ENCODE results near the gene TMEFF2.

TMEFF2 gene

GRCh38 chr2:191951376-191951775, 243.4 kb downstream of the TMEFF2 start:
- Mint-ChIP-seq H3K4me1 (ENCODE audit: low read depth) (no peaks in the 10 kb centered on the region), H3K36me3 (ENCODE audit: low read depth) (no peaks in the 10 kb centered on the region), H3K27me3 (ENCODE audit: low read depth) (peaks cover 10% of the 10 kb centered on the region), H3K9me3 (no peaks in the 10 kb centered on the region), H3K27ac (no peak overlapping the region), H3K4me3 (no peak overlapping the region)

GRCh38 chr2:191950132-191950874, 244.4 kb downstream of the TMEFF2 start:
- Mint-ChIP-seq H3K27me3 (ENCODE audit: low read depth) (peaks cover 15% of the 10 kb centered on the region), H3K27ac (no peak overlapping the region), H3K36me3 (ENCODE audit: low read depth) (no peaks in the 10 kb centered on the region), H3K4me3 (no peak overlapping the region), H3K4me1 (ENCODE audit: low read depth) (no peaks in the 10 kb centered on the region), H3K9me3 (no peaks in the 10 kb centered on the region)

- peaks cover 20% of the 10 kb centered on the region for H3K27me3 Mint-ChIP-seq (ENCODE audit: low read depth)
- H3K9me3 Mint-ChIP-seq: no peaks in the 10 kb centered on the region
- H3K36me3 Mint-ChIP-seq (ENCODE audit: low read depth): no peaks in the 10 kb centered on the region
- no peak overlapping the region for H3K27ac Mint-ChIP-seq
- H3K4me1 Mint-ChIP-seq (ENCODE audit: low read depth): no peaks in the 10 kb centered on the region
- H3K4me3 Mint-ChIP-seq: no peak overlapping the region
These were observed 247.5 kb downstream of the TMEFF2 start for GRCh38 chr2:191947235-191947634.

- Mint-ChIP-seq H3K9me3 (no peaks in the 10 kb centered on the region), H3K36me3 (ENCODE audit: low read depth) (no peaks in the 10 kb centered on the region), H3K27ac (no peak overlapping the region), H3K27me3 (ENCODE audit: low read depth) (peaks cover 20% of the 10 kb centered on the region), H3K4me1 (ENCODE audit: low read depth) (no peaks in the 10 kb centered on the region), H3K4me3 (no peak overlapping the region)
These were observed 248.1 kb downstream of the TMEFF2 start for GRCh38 chr2:191946471-191947182.

- H3K27me3 Mint-ChIP-seq (ENCODE audit: low read depth): peaks cover 15% of the 10 kb centered on the region
- H3K27ac Mint-ChIP-seq: no peak overlapping the region
- H3K4me3 Mint-ChIP-seq: no peak overlapping the region
- H3K4me1 Mint-ChIP-seq (ENCODE audit: low read depth): no peaks in the 10 kb centered on the region
- H3K36me3 Mint-ChIP-seq (ENCODE audit: low read depth): no peaks in the 10 kb centered on the region
- H3K9me3 Mint-ChIP-seq: no peaks in the 10 kb centered on the region
These were observed 249.1 kb downstream of the TMEFF2 start for GRCh38 chr2:191945623-191946022.

- H3K4me1 Mint-ChIP-seq (ENCODE audit: low read depth): no peaks in the 10 kb centered on the region
- H3K27me3 Mint-ChIP-seq (ENCODE audit: low read depth): peaks cover 28% of the 10 kb centered on the region
- H3K27ac Mint-ChIP-seq: no peak overlapping the region
- H3K4me3 Mint-ChIP-seq: no peak overlapping the region
- H3K36me3 Mint-ChIP-seq (ENCODE audit: low read depth): no peaks in the 10 kb centered on the region
- H3K9me3 Mint-ChIP-seq: no peaks in the 10 kb centered on the region
These were observed 252.0 kb downstream of the TMEFF2 start for GRCh38 chr2:191942739-191943103.

- H3K36me3 Mint-ChIP-seq (ENCODE audit: low read depth): no peaks in the 10 kb centered on the region
- H3K4me3 Mint-ChIP-seq: no peak overlapping the region
- no peaks in the 10 kb centered on the region for H3K9me3 Mint-ChIP-seq
- H3K27ac Mint-ChIP-seq: no peak overlapping the region
- H3K27me3 Mint-ChIP-seq (ENCODE audit: low read depth): peaks cover 26% of the 10 kb centered on the region
- H3K4me1 Mint-ChIP-seq (ENCODE audit: low read depth): no peaks in the 10 kb centered on the region
These were observed 252.5 kb downstream of the TMEFF2 start for GRCh38 chr2:191942090-191942738.

- H3K9me3 Mint-ChIP-seq: no peaks in the 10 kb centered on the region
- no peak overlapping the region for H3K4me3 Mint-ChIP-seq
- H3K27me3 Mint-ChIP-seq (ENCODE audit: low read depth): peaks cover 31% of the 10 kb centered on the region
- H3K36me3 Mint-ChIP-seq (ENCODE audit: low read depth): no peaks in the 10 kb centered on the region
- H3K27ac Mint-ChIP-seq: no peak overlapping the region
- no peaks in the 10 kb centered on the region for H3K4me1 Mint-ChIP-seq (ENCODE audit: low read depth)
These were observed 253.3 kb downstream of the TMEFF2 start for GRCh38 chr2:191941376-191941929.

GRCh38 chr2:191938779-191939178, 256.0 kb downstream of the TMEFF2 start:
- Mint-ChIP-seq H3K4me1 (ENCODE audit: low read depth) (no peaks in the 10 kb centered on the region), H3K27me3 (ENCODE audit: low read depth) (peaks cover 23% of the 10 kb centered on the region), H3K4me3 (no peak overlapping the region), H3K27ac (no peak overlapping the region), H3K36me3 (ENCODE audit: low read depth) (no peaks in the 10 kb centered on the region), H3K9me3 (no peaks in the 10 kb centered on the region)

- Mint-ChIP-seq H3K9me3 (no peaks in the 10 kb centered on the region), H3K27me3 (ENCODE audit: low read depth) (peaks cover 21% of the 10 kb centered on the region), H3K4me1 (ENCODE audit: low read depth) (no peaks in the 10 kb centered on the region), H3K4me3 (no peak overlapping the region), H3K36me3 (ENCODE audit: low read depth) (no peaks in the 10 kb centered on the region), H3K27ac (no peak overlapping the region)
These were observed 257.8 kb downstream of the TMEFF2 start for GRCh38 chr2:191936882-191937405.

GRCh38 chr2:191935247-191935646, 259.5 kb downstream of the TMEFF2 start:
- Mint-ChIP-seq H3K9me3 (no peaks in the 10 kb centered on the region), H3K4me1 (ENCODE audit: low read depth) (no peaks in the 10 kb centered on the region), H3K4me3 (no peak overlapping the region), H3K36me3 (ENCODE audit: low read depth) (no peaks in the 10 kb centered on the region), H3K27ac (no peak overlapping the region), H3K27me3 (ENCODE audit: low read depth) (peaks cover 21% of the 10 kb centered on the region)

- peaks cover 19% of the 10 kb centered on the region for H3K27me3 Mint-ChIP-seq (ENCODE audit: low read depth)
- H3K4me3 Mint-ChIP-seq: no peak overlapping the region
- no peaks in the 10 kb centered on the region for H3K4me1 Mint-ChIP-seq (ENCODE audit: low read depth)
- no peaks in the 10 kb centered on the region for H3K36me3 Mint-ChIP-seq (ENCODE audit: low read depth)
- H3K27ac Mint-ChIP-seq: no peak overlapping the region
- no peaks in the 10 kb centered on the region for H3K9me3 Mint-ChIP-seq
These were observed 261.2 kb downstream of the TMEFF2 start for GRCh38 chr2:191933307-191934105.

- no peak overlapping the region for H3K4me3 Mint-ChIP-seq
- no peaks in the 10 kb centered on the region for H3K4me1 Mint-ChIP-seq (ENCODE audit: low read depth)
- no peak overlapping the region for H3K27ac Mint-ChIP-seq
- H3K9me3 Mint-ChIP-seq: no peaks in the 10 kb centered on the region
- no peaks in the 10 kb centered on the region for H3K36me3 Mint-ChIP-seq (ENCODE audit: low read depth)
- peaks cover 24% of the 10 kb centered on the region for H3K27me3 Mint-ChIP-seq (ENCODE audit: low read depth)
These were observed 262.4 kb downstream of the TMEFF2 start for GRCh38 chr2:191932286-191932685.

GRCh38 chr2:191931329-191931728, 263.4 kb downstream of the TMEFF2 start:
- H3K9me3 Mint-ChIP-seq: no peaks in the 10 kb centered on the region
- peaks cover 17% of the 10 kb centered on the region for H3K27me3 Mint-ChIP-seq (ENCODE audit: low read depth)
- no peaks in the 10 kb centered on the region for H3K4me1 Mint-ChIP-seq (ENCODE audit: low read depth)
- H3K36me3 Mint-ChIP-seq (ENCODE audit: low read depth): no peaks in the 10 kb centered on the region
- H3K27ac Mint-ChIP-seq: no peak overlapping the region
- no peak overlapping the region for H3K4me3 Mint-ChIP-seq
